A673 (cell line): Measurements from ENCODE around the gene EPC1.

ENCODE experiments used
- CTCF ChIP-seq: fragments of 300-800, 200-600 bp; sonication (generic); conservative IDR thresholded peaks from 2 replicates; pipeline ENCODE4 v1.5.1; 2017; ENCODE audit warnings: low read depth, mild to moderate bottlenecking, antibody characterized with exemption, low read length, moderate library complexity, mixed read lengths
- EZH2 ChIP-seq: fragments of 200-600 bp; sonication (generic); IDR thresholded peaks from 2 replicates; pipeline ENCODE4 v1.6.1; 2017; ENCODE audit warnings: borderline replicate concordance, low read depth, mild to moderate bottlenecking, mixed read lengths, antibody characterized with exemption, low read length; ENCODE audit not compliant: poor library complexity, severe bottlenecking

- TF ChIP-seq CTCF (no peak), EZH2 (no peak)
These were observed 20.1 kb downstream of the EPC1 start for GRCh38 chr10:32326680-32327363.
